Esophagus squamous epithelium (tissue), 5 donors: Measurements from ENCODE around the gene CLSTN1. TPM values are rescaled to one million over a fixed set of nuclear protein-coding genes. Genes with fewer than 3 reads are reported as not detected.

Source experiments
- DNase-seq: peaks from one replicate; lab custom pipeline; 2025; lab: John Stamatoyannopoulos, UW
- H3K27ac ChIP-seq, 4 donors: fragments of 200-600 bp; sonication (generic); one replicate each; pipeline ENCODE4 v1.5.1; 2016 to 2019; ENCODE audit warnings: mild to moderate bottlenecking in 1 of 4
- H3K27me3 ChIP-seq, 4 donors: fragments of 200-600 bp; sonication (generic); 1 replicate in 3 of 4; 2 replicates in 1 of 4; pipeline versions ENCODE4 v1.5.1 to v1.6.0; 2017 to 2021; ENCODE audit warnings: antibody characterized with exemption in 1 of 4
- H3K36me3 ChIP-seq, 3 donors: fragments of 200-600 bp; sonication (generic); one replicate each; pipeline ENCODE4 v1.5.1; 2016 to 2019
- H3K4me1 ChIP-seq, 3 donors: fragments of 200-600 bp; sonication (generic); one replicate each; pipeline ENCODE4 v1.5.1; 2017 to 2019
- H3K4me3 ChIP-seq, 4 donors: fragments of 200-600 bp; sonication (generic); 1 replicate in 3 of 4; 2 replicates in 1 of 4; pipeline ENCODE4 v1.5.1; 2016 to 2019; ENCODE audit warnings: mild to moderate bottlenecking in 2 of 4, moderate library complexity in 1 of 4
- H3K9me3 ChIP-seq, 3 donors: fragments of 200-600 bp; sonication (generic); one replicate each; pipeline ENCODE4 v1.5.1; 2016 to 2019
- POLR2A ChIP-seq, 4 donors: fragments of 450-650 bp; IDR thresholded peaks; one replicate each; pipeline ENCODE4 v1.6.1; 2017; ENCODE audit warnings: antibody characterized with exemption in 4 of 4, mild to moderate bottlenecking in 4 of 4, moderate library complexity in 3 of 4
- WGBS, 2 donors: methylation state at CpG; one replicate each; pipeline ENCODE4 v1.1.5; 2018; 5-methylcytosine and 5-hydroxymethylcytosine counted together
- intact Hi-C: fragments of 100-400 bp; cut with DNase I; formaldehyde crosslinking; loops from one replicate; pipeline ENCODE4 v1.15.0; 2022
- total RNA-seq, 4 donors: library from RNA; depleted of rRNA; stranded (reverse); fragments of >200 nt; gene quantifications; one replicate each; pipeline ENCODE4 v1.1.0, GENCODE V29; 2016
- TF ChIP-seq, protein P1 (sequence below), 6 experiments: fragments of 450-650 bp in 4 of 6; fragments of 200-600 bp in 2 of 6; sonication (generic) in 2 of 6; IDR thresholded peaks; one replicate each; pipeline ENCODE4 v1.5.1; 2016 to 2019; ENCODE audit warnings: antibody characterized with exemption in 6 of 6, mild to moderate bottlenecking in 4 of 6, moderate library complexity in 4 of 6
- donor health status: DM: yes; HTN: yes; CAD: no.

The CLSTN1 gene
- total RNA-seq, 4 donors from 2014 or later = 57.3 to 68.4 (median 65.3) TPM

DNA sequence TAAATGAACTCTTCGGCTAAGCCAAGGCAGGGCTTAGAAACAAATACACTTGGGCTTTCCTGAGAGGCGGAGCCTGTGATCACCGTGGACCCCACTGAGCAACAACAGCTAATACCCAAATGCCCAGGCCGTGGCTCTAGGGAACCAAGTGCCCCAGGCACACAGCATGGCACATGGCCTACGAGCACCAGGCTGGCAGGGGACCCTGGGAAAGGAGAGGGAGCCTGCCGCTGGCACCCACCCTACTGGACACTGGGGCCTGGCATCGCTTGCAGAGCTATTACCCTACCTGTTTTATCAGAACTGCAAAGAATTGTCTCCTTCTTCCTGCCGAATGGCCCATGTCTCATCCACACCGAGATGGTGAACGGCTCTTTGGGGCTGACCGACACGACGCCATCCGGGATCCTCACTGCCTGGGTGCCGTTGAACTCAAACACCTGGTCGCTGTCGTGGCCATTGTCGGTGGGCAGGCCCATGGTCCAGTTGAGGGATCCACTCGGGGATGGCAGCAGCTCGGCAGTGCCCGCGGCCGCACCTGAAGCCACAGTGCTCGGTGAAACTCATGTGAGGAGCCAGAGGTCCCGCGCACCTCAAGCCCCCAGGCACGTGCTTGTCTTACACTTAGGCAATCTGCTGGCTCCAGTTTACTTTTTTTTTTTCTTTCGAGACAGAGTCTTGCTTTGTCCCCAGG lies 79.5 kb downstream of the CLSTN1 start:
- H3K36me3 ChIP-seq = peaks cover 28 to 95% (median 54%) of the 10 kb centered on the region in 3 donors
- intact Hi-C loops = no loop called here
- peaks cover 0 to 8% (median 0%) of the 10 kb centered on the region in 3 donors for H3K4me1 ChIP-seq
- H3K27me3 ChIP-seq = no peaks in the 10 kb centered on the region
- TF ChIP-seq, protein P1, sequence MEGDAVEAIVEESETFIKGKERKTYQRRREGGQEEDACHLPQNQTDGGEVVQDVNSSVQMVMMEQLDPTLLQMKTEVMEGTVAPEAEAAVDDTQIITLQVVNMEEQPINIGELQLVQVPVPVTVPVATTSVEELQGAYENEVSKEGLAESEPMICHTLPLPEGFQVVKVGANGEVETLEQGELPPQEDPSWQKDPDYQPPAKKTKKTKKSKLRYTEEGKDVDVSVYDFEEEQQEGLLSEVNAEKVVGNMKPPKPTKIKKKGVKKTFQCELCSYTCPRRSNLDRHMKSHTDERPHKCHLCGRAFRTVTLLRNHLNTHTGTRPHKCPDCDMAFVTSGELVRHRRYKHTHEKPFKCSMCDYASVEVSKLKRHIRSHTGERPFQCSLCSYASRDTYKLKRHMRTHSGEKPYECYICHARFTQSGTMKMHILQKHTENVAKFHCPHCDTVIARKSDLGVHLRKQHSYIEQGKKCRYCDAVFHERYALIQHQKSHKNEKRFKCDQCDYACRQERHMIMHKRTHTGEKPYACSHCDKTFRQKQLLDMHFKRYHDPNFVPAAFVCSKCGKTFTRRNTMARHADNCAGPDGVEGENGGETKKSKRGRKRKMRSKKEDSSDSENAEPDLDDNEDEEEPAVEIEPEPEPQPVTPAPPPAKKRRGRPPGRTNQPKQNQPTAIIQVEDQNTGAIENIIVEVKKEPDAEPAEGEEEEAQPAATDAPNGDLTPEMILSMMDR (IDR thresholded peaks at IDR 0.05) = no peak
- no peak for TF ChIP-seq POLR2A (IDR thresholded peaks at IDR 0.05)
- H3K27ac ChIP-seq = no peak overlapping the region
- no peak for DNase-seq
- H3K4me3 ChIP-seq = no peak overlapping the region
- H3K9me3 ChIP-seq = no peaks in the 10 kb centered on the region
- 96 to 97% methylated on average over 18 to 21 of the region's 28 CpGs for WGBS, 2 donors

DNA sequence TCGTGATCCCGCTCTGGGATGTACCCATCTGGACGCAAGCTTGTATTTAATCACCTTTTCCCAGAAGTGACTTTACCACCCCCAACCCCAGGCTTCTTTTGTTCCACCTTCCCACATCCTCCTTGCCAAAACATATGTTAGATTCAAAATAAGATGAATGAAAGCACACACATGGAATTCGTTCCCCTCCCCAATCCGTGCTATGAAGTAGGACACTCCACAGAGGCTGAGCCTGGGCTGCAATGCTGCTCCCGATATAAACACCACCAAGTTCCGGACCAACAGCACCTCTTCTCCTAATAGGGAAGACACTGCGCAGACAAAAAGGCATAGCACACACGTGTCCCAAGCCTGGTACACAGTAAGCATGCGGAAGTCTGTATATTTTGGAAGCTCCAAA lies 86.1 kb downstream of the CLSTN1 start:
- TF ChIP-seq POLR2A (IDR thresholded peaks at IDR 0.05) = no peak
- TF ChIP-seq, protein P1 (IDR thresholded peaks at IDR 0.05) = no peak
- 82 to 85% methylated on average over 10 of the region's 10 CpGs for WGBS, 2 donors
- Histone ChIP-seq H3K36me3 (peaks cover 53 to 100% (median 58%) of the 10 kb centered on the region in 3 donors), H3K4me1 (no peaks in the 10 kb centered on the region), H3K27ac (no peak overlapping the region), H3K9me3 (no peaks in the 10 kb centered on the region), H3K4me3 (no peak overlapping the region), H3K27me3 (no peaks in the 10 kb centered on the region)
- intact Hi-C loops = no loop called here
- DNase-seq = no peak

DNA sequence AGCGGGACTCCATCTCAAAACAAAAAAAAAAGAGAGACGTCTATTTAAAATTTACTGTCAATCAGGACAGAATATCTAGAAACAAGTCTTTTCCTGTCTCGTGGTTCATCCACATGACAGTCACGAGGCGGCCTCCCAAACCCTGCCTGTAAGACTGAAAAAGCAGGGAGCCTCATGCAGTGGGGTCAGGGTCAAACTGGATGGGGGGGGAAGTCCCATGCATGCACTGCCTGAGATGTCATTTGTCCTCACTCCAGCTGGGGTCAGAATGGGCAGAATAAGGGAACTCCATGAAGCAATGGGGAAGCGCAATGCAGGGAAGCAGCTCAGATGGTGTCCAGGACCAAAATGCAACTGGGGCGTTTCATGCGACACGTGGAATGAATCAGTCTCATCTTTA lies 86.7 kb downstream of the CLSTN1 start:
- H3K36me3 ChIP-seq = peaks cover 60 to 100% (median 64%) of the 10 kb centered on the region in 3 donors
- no peaks in the 10 kb centered on the region for H3K9me3 ChIP-seq
- DNase-seq = no peak
- no peak overlapping the region for H3K27ac ChIP-seq
- no peak for TF ChIP-seq POLR2A (IDR thresholded peaks at IDR 0.05)
- TF ChIP-seq, protein P1 (IDR thresholded peaks at IDR 0.05) = no peak
- H3K4me3 ChIP-seq = no peak overlapping the region
- H3K4me1 ChIP-seq = no peaks in the 10 kb centered on the region
- intact Hi-C loops = no loop called here
- H3K27me3 ChIP-seq = no peaks in the 10 kb centered on the region
- 70 to 76% methylated on average over 9 of the region's 9 CpGs for WGBS, 2 donors

DNA sequence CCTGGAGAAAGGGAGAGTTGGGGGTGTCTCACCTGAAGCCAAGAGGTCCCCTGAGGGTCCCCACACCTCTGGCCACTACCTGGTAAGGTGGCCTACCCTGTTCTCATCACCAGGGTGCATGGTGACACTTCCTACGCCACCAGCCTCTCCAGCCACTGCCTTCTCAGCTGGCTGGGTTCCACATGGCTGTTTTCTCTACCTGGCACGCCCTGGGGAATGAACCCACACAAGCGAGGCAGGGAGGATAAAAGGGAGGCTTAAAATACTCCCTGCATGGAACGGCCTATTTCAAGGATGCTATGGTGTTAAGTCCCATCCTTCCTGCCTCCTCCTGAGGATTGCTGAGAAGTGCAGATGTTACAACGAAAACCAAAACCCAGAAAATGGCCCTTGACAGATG lies 87.5 kb downstream of the CLSTN1 start:
- no peak overlapping the region for H3K27ac ChIP-seq
- TF ChIP-seq POLR2A (IDR thresholded peaks at IDR 0.05) = no peak
- TF ChIP-seq, protein P1 (IDR thresholded peaks at IDR 0.05) = no peak
- no peak for DNase-seq
- 69 to 74% methylated on average over 4 to 5 of the region's 5 CpGs for WGBS, 2 donors
- H3K9me3 ChIP-seq = no peaks in the 10 kb centered on the region
- intact Hi-C loops = no loop called here
- H3K36me3 ChIP-seq = peaks cover 60 to 100% (median 72%) of the 10 kb centered on the region in 3 donors
- no peak overlapping the region for H3K4me3 ChIP-seq
- no peaks in the 10 kb centered on the region for H3K4me1 ChIP-seq
- H3K27me3 ChIP-seq = no peaks in the 10 kb centered on the region

DNA sequence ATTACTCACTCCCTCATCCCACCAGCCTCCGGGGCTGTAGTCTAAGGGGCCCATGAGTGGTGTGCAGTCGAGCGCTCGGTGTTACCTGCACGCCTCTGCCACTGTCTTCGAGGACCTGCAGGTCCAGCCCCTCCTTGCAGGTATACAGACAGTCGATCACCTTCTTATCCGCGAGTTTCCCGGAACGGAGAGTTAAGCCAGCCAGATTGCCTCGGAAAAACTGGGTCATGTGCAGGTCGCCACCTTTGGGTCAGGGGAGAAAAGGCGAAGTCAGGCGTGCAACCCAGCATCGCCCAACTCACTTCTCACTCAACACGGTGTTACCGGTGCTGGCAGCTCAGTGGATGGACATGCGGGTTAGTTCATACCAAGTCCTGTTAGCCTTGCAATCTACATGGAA lies 88.0 kb downstream of the CLSTN1 start:
- Histone ChIP-seq H3K4me1 (no peaks in the 10 kb centered on the region), H3K4me3 (no peak overlapping the region), H3K27me3 (no peaks in the 10 kb centered on the region), H3K9me3 (no peaks in the 10 kb centered on the region), H3K27ac (no peak overlapping the region), H3K36me3 (peaks cover 60 to 100% (median 73%) of the 10 kb centered on the region in 3 donors)
- intact Hi-C loops = no loop called here
- no peak for DNase-seq
- WGBS, 2 donors = 76 to 88% methylated on average over 9 to 17 of the region's 19 CpGs
- TF ChIP-seq, protein P1 (IDR thresholded peaks at IDR 0.05) = no peak
- no peak for TF ChIP-seq POLR2A (IDR thresholded peaks at IDR 0.05)
